Kidney epithelial cell (primary cell): ENCODE data around the gene PTH2. TPM values are rescaled to one million over a fixed set of nuclear protein-coding genes. Genes with fewer than 3 reads are reported as not detected.
"Not testable (repeated sequence)": the region's sequence is repeated elsewhere in the genome, so short reads cannot be mapped to it uniquely, and the experiment has no call there.

Source experiments
- DNase-seq: peaks from one replicate; pipeline ENCODE4 v3.0.0-alpha.2; 2010; ENCODE audit warnings: low read depth
- H3K27me3 ChIP-seq: 2 replicates; pipeline ENCODE4 v1.6.0; 2011; ENCODE audit warnings: low read length; ENCODE audit not compliant: control insufficient read depth, insufficient read depth
- H3K36me3 ChIP-seq: 2 replicates; pipeline ENCODE4 v1.5.1; 2011; ENCODE audit warnings: low read length; ENCODE audit not compliant: control insufficient read depth, insufficient read depth
- H3K4me3 ChIP-seq: 2 replicates; pipeline ENCODE4 v1.5.1; 2011; ENCODE audit warnings: low read depth, mild to moderate bottlenecking, control low read depth, low read length
- CTCF ChIP-seq: IDR thresholded peaks from 2 replicates; pipeline ENCODE4 v1.5.1; 2011; ENCODE audit warnings: mild to moderate bottlenecking, moderate library complexity, low read length, control low read depth, inconsistent platforms; ENCODE audit not compliant: insufficient read depth, poor library complexity, severe bottlenecking
- total RNA-seq: library from RNA; depleted of rRNA; stranded (reverse); fragments of >200 nt; gene quantifications from 2 replicates; pipeline ENCODE4 v1.2.3, GENCODE V29; 2015

Gene PTH2
- total RNA-seq, 1 donor from 2014 or later: not detected

DNA sequence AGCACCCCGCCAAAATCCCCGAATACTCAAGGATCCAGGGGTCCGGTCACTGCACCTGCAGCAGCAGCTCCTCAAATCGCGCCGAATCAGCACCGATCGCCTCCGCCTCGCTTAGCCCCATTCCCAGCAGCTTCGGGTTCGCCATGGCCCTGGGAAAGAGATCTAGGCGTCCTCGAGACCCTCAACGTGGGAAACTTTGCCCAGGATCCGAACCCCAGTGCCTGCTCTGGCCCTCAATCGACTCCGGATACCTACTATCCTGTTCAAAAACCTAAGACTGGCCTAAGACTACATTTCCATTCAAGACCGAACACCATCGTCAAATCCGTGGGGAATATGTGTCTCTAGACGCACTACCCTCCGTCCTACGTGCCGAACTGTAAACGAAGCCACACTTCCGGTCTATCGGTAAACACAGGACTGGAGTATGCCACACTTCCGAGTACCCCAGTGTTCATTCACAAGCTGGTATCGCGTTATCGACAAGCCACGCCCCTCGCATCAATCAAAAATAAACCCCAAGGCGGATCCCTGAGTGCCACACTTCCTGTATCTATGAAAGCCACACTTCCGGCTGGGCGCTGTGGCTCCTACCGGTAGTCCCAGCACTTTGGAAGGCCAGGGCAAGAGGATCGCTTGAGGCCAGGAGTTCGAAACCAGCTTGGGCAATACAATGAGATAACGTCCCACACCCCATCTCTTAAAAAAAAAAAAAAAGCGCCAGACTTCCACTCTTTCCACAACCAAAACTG is 28.4 kb upstream of the PTH2 start, which contains the start of gene PIH1D1:
Gene PIH1D1 (minus strand): TSS at position 385 of the 752 bp plus-strand sequence. CDS start 240 bp downstream, at position 145.
- H3K36me3 ChIP-seq: no peaks in the 10 kb centered on the region
- peak; percentile 7 for TF ChIP-seq CTCF
- peak; percentile 97 for DNase-seq
- peak within 1 kb of the TSS; percentile 83 for H3K4me3 ChIP-seq
- no peaks in the 10 kb centered on the region for H3K27me3 ChIP-seq

DNA sequence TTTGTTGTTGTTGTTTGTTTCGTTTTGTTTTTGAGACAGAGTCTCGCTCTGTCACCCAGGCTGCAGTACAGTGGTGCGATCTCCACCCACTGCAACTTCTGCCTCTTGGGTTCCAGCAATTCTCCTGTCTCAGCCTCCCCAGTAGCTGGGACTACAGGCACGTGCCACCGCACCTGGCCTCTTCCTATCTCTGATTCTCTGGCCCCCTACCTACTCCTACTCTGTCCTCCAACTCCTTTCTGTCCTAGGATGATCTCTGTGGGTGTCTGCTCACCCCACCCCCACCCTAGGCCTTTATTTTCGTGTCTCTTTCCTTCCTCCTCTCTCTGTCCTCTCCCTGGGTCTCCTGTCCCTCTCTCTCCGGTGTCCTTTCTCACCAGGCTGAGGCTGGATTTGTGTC is 27.2 kb upstream of the PTH2 start:
- TF ChIP-seq CTCF: no peak
- Histone ChIP-seq H3K4me3 (no peak overlapping the region), H3K36me3 (no peaks in the 10 kb centered on the region), H3K27me3 (no peaks in the 10 kb centered on the region)
- DNase-seq: no peak

GRCh38 chr19:49448432-49448786 is 25.2 kb upstream of the PTH2 start:
- no peak overlapping the region for H3K4me3 ChIP-seq
- H3K27me3 ChIP-seq: no peaks in the 10 kb centered on the region
- DNase-seq: no peak
- no peaks in the 10 kb centered on the region for H3K36me3 ChIP-seq
- no peak for TF ChIP-seq CTCF

DNA sequence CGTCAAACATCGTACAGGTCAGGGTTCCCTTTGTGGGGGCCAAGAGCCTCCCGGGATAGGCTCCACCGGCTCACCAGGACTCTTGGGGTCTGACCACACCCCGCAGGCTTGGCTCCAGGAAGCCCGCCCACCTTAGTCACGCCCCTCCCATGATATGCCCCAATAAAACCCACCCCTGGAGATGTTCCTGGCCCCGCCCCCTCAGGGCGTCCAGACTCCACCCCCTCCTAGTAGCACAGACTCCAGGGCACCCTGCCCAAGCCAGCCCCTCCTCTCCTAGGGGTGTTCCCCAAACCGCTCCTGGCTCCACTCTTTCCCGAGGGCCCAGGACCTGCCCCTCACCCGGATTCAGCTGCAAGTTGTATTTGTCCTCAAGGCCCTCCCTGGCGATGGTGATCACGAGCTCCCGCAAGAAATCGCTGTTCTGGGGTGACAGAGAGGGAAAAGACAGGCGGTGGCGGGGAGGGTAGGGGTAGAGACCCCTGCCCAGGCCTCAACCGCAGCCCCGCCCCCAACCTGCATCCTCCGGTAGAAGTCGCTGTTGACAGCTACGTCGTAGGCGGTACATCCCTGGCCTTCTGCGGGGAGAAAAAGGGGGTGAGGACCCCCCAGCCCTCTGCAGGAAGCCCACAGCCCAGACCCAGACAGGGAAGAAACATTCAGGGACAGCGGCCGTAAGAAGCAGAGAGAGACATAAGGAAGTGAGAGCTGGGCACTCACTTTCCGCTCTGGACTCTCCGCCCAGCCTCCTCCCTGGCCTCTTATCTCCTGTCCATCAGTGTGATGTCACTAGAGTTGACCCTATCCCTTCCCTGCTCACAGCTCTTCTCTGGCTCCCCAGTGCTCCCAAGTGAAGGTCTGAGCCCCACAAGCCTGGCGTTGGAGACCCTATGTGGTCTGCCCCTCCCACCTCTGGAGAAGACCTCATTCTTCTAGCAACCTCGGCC is 24.5 kb upstream of the PTH2 start:
- DNase-seq: no peak
- H3K36me3 ChIP-seq: no peaks in the 10 kb centered on the region
- peaks cover 3% of the 10 kb centered on the region for H3K27me3 ChIP-seq
- no peak overlapping the region for H3K4me3 ChIP-seq
- TF ChIP-seq CTCF: no peak

DNA sequence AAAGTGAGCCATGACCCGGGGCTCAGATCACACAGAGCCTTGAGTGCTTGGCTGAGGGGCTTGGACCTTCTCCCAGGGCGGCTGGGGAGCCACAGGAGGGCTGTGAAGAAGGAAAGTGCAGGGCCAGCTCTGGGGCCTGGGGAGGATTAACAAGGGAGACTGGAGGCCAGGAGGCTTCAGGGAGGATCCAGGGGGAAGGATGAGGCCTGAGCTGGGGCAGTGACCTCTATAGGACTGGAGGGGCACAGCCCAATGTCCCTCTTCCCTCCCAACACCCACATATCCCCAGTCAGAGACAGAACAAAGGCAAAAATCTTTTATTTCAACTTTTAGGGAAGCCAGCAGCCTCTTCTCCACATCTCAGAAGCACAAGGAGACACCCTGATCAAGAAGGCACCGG is 22.8 kb upstream of the PTH2 start:
- DNase-seq: no peak
- H3K36me3 ChIP-seq: no peaks in the 10 kb centered on the region
- no peak for TF ChIP-seq CTCF

DNA sequence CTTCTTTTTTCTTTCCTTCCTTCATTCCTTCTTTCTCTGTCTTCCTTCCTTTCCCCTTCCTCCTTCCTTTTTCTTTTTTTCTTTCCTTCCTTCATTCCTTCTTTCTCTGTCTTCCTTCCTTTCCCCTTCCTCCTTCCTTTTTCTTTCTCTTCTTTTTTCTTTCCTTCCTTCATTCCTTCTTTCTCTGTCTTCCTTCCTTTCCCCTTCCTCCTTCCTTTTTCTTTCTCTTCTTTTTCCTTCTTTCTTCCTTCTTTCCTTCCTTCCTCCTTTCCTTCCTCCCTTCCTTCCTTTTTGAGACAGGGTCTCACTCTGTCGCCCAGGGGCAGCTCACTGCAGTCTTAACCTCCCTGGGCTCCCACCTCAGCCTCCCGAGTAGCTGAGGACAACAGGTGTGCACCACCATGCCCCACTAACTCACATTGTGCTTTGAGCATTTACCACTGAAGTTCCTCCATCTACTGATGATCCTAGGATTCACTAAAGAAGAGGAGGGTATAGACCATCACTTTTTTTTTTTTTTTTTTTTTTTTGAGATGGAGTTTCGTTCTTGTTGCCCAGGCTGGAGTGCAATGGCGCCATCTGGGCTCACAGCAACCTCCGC is 21.0 kb upstream of the PTH2 start:
- H3K4me3 ChIP-seq, H3K36me3 ChIP-seq, DNase-seq: not testable (repeated sequence)
- peaks cover 35% of the 10 kb centered on the region for H3K27me3 ChIP-seq

More for the DNA sequence above, 22.8 kb upstream of the PTH2 start:
- Histone ChIP-seq H3K4me3 (no peak overlapping the region), H3K27me3 (peaks cover 18% of the 10 kb centered on the region)
